ENCODE data around the gene SLC8A3.

GRCh38 chr14:70069186-70069585 is 119.6 kb downstream of the SLC8A3 start:
- TF ChIP-seq POLR2A (IDR thresholded peaks at IDR 0.05; ENCODE audit: low read depth) (no peak), CTCF (IDR thresholded peaks at IDR 0.05) (no peak), POLR2AphosphoS5 (IDR thresholded peaks at IDR 0.05) (no peak), EP300 (IDR thresholded peaks at IDR 0.05) (no peak)
